Measurements from ENCODE around the gene CD8B2.
"Not testable (repeated sequence)": the region's sequence is repeated elsewhere in the genome, so short reads cannot be mapped to it uniquely, and the experiment has no call there.

CD8B2 gene

DNA sequence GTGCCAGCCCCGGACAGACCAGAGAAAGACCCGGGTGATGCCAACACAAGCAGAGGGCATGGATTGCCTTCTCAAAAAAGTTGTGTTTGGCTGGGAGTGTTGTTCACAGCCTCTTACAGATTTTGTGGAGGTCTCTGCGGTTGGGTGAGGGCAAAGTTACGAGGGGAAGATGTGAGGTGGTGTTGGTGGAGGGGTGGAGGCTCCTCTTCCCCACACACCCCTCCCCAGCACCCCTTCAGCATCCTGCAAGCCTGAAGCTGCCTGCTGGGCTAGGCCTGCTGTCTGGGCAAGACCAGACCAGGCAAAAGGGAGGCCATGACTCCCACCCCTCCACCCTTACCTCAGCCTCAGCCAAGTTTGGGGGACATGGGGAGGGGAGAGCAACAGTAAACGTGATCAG lies 26.2 kb downstream of the CD8B2 start:
- DNase-seq = not testable (repeated sequence)

DNA sequence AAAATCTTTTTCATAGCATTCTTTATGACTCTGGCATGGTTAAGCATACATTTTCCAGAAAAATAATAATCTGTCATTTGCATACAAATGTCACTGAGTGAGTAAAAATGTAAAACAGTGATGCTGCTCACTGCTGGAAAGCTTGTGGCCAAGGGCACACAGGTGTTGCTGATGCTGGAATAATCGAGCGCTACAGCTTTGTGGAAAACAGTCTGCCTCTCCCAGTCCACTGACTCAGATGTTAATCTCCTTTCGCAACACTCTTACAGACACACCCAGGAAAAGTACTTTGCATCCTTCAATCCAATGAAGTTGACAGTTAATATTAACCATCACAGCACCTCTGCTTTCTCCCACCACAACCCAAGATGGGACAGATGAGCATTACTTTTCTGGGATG lies 27.7 kb downstream of the CD8B2 start:
- DNase-seq = not testable (repeated sequence)

DNA sequence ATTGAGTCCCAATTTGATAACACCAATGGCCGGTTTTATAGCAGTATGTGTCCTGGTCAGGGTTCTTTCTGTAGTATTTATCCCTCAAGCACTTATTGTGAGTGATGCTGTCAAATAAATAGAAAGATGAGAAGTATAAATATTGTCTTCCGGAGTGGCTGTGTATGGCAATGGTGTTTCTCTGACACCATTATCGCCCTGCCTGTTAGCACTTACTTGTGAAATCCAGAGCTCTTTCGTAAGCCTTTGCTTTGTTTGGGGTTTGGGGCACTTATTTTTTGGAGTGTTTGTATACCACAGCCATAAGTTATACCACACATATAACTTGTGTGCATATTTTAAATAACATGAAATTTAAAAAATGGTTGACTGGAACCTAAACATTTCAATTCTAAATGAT lies 29.3 kb downstream of the CD8B2 start:
- DNase-seq = no peak

DNA sequence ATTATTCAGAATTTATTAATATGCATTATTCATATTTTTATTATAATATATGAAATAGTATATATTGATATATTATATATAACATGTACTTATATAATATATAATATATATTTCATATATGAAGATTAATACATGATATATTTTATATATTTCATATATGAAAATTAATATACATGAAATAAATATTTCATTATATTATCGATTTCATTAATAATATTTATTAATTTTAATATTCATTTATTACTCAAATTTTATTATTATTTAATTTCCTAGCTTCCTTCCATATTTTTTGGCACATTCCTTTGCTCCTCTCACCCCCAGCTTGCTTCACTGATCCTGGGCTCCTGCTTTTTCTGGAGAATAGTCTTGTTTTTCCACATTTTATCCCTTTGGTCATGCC lies 29.7 kb downstream of the CD8B2 start:
- DNase-seq = no peak

DNA sequence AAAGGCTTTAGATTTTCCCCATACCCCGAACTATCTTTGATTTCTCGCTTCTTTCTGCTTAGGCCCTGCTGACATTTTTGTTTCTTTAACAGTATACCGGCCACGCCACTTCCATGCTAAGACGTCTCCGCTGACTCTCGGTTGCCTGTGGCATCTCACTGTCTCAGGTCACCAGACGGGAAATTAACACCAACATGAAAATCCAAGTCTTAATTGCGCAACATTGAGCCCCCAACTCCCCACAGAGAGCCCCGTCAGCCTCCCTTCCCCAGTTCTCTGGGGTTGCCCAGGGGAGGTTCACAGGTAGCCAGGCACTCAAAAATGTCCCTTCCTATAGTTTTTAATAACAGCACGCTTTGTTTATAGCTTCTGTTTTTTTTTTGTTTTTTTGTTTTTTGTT lies 30.2 kb downstream of the CD8B2 start:
- no peak for DNase-seq

DNA sequence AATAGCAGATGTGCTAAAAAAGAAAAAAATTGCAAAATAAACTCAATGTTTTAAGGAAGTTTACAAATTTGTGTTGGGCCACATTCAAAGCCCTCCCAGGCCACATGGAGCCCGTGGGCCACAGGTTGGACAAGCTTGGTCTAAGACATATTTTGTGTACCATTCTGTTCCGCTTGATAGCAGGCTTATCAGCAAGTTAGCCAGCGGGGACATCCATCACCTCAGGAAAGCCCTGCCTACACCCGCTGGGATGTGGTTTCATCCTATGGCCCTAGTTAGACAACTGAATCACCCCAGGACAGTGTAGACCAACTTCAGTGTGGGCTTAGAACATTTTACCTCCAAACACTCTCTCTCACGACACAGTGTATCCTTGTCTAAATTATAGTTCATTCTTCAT lies 32.6 kb downstream of the CD8B2 start:
- DNase-seq = no peak

DNA sequence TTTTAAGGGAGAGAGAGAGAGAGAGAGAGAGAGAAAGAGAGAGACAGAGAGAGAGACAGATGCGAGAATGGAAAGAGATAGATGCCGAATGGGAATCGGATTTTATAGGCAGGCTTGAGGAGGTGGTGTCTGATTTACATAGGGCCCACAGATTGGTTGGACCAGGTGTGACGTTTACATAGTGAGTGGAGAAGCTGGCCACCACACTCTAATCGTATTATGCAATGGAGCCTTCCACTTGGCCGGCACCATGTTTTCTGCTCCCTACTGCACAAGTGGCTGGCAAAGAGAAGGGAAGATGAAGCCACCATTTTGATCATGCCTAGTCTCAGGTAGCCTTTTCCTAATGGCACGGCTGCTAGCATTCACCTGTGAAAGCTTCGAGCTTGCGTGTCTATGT lies 33.9 kb downstream of the CD8B2 start:
- DNase-seq = no peak

DNA sequence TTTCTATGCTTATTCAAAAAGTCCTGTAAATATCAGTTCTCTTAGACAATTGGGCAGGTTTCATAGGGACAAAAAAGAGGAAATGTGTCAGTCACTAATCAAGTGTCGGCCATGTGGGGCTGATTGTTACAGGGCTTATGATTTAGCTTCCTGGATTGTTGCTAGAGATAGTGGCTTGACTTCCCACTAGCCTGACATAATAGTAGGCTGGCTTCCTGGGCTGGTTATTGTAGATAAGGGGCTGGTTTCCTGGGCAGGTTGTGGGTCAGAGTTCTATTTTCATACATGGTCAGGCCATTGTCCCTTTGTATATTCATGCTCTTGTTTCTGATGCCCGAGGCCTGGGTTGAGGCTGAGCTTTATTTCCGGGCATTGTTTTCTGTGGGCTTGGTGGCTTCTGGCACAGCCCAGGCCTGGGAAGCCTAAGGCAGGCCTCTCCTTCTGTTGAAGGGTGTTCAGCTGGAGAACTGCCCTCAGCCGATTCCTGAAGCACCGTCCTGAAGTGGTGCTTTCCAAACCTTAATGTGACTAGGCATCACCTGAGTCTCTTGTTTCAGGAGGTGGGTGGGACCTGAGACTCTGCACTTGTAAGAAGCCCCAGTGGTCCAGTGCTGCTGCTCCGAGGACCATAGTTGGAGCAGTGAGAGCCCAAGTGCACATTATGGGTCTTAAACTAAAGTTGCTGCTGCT lies 37.0 kb downstream of the CD8B2 start:
- no peak for DNase-seq

DNA sequence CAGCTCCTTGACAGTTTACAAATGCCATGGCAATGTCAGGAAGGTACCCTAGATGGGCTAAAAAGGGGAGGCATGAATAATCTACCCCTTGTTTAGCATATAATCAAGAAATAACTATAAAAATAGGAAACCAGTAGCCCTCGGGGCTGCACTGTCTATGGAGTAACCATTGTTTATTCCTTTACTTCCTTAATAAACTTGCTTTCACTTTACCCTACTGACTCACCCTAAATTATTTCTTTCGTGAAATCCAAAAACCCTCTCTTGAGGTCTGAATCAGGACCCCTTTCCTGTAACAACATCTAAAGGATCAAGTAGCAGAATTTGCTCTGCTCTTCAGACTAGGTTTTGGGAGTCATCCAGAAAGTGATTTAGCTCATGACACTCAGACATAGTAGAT lies 43.7 kb downstream of the CD8B2 start:
- DNase-seq = no peak

DNA sequence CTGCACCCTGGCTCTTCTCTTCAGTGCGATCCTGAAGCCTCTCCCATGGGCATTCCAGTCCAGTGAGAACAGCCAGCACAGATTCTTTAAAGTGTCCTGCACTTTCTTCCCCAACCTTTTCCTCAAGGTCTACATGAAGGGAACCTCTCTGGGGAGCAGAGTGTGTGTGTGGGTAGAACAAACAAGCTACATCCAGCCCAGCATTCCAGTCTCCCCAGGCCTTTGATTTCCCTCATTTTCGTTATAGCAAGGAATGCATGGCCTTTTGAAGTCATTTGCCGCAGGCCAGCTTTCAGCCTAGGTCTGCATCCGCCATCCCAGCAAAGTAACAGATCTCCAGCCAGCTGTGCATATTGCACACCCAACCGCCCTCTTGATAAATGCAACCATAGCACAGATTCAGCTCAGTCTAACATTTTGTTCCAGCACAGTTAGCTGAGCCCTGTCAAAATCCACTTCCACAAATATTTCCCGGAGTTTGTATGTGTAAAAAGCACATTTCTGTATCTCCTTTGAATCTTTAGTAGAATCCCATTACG lies 44.6 kb downstream of the CD8B2 start:
- DNase-seq = no peak

DNA sequence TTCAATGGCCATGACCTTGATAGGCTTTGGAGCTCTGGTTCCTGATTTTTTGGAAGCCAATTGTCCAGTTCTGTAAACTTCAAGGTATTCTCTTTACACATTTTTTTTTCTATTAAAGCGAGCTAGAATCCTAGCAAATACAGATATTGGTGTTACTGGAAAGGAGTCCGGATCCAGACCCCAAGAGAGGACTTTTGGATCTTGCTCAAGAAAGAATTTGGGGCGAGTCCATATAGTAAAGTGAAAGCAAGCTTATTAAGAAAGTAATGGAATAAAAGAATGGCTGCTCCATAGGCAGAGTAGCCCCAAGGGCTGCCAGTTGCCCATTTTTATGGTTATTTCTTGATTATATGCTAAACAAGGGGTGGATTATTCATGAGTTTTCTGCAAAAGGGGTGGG lies 45.1 kb downstream of the CD8B2 start:
- no peak for DNase-seq

DNA sequence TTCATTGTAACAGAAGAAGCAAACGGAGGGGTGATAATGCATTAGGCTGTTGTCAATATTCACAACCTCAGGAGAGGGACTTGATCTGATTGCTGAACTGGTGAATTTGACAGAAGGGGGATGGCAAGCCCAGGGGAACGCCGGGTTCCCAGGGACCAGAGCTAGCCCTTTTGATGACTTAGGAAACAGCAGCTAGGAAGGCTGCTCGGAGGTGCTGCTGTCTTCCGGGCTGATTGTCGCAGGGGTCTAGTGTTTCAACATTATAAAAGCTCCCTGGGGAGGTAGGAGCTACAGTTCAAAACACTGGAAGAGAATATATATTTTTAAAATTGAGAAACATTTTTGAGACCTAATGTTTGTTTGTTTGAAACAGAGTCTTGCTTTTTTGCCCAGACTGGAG lies 47.3 kb downstream of the CD8B2 start:
- DNase-seq = no peak

DNA sequence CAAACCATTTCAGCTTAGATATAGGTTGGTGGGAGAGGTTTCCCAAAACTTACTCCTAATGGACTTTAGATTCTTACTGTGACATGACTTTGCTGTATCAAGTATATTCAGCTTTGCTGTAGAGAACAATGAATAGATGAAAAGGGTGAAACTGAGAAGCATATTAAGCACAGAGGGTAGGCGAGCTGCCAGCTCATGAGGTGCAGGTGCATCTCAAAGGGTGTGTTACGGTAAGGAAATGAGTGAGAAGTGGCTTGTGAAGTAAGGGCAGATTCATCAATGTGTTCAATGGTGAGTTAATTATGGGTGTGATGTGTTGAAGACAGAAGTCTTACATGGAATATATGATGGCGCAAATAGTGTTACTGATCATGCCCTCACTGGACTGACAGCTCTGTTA lies 49.3 kb downstream of the CD8B2 start:
- no peak for DNase-seq

DNA sequence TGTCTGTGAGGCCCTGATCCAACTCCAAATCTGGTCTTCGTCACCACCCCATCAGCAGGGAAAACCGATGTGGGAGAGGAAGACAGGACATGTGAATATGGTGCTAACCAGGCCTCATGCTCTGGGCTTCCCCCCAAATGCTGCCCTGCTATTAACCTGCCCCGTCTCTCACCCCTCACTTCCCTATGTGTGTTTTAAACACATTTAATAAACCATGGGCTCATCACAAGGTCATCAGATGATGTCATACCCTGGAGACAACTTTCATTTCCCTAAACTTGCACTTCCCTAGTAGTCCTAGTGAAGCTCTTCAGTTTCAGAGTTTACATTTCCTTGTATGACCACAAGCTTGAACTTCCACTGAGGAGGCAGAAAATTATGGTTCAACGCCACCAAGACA lies 49.9 kb downstream of the CD8B2 start:
- no peak for DNase-seq

DNA sequence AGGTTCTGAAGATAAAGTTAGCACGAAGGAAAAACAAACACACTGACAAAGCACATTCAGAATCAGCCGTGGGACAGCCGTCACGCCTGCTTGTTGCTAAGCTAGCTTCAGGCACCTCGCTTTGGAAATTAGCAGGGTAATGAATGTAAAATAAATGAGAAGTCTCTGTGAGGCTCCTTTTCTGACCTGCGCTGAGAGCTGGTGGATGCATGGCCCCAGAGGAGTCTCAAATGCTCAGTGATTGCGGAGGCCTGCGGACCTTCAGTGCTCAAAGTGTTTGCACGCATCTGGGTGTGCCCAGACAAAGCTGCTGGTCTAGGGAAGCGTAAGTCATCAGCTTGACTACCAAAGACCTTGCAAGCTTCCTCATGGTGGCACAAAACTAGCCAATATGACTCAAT lies 50.6 kb downstream of the CD8B2 start:
- DNase-seq = no peak

DNA sequence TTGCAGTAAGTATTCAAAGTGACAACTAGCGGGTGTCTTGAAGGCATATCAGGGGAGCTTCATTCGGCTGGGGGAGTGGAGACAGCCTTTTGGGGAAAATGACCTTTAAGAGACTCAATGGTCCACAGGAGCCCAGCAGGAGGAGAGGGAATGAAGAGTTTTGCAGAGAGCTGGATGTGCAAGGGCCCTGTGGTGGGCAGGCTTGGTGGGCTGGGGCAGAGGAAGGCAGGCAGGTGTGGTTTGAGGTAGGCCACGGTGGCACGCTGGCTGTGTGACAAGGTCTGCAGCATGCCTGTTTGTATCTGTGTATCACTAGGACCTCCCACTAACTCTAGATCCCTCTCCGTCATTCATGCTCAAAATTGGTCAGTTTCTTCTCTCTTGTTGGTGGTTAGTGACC lies 53.7 kb downstream of the CD8B2 start:
- no peak for DNase-seq

DNA sequence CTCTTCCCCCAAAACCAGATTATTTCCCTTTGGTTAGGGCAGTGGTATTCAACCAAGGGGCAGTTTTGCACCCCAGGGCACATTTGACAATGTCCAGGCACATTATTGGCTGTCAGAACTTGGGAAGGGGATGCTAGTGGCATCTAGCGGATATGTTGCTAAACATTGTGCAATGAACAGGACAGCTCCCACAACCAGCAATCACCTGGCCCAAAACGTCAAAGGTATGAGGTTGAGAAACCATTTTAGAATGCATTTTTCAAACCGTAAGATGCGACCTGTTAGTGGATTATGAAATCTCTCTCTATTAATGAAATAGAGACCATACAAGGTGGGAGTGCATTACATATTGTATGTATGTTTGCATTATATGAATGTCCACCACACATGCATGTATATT lies 54.2 kb downstream of the CD8B2 start:
- DNase-seq = no peak

DNA sequence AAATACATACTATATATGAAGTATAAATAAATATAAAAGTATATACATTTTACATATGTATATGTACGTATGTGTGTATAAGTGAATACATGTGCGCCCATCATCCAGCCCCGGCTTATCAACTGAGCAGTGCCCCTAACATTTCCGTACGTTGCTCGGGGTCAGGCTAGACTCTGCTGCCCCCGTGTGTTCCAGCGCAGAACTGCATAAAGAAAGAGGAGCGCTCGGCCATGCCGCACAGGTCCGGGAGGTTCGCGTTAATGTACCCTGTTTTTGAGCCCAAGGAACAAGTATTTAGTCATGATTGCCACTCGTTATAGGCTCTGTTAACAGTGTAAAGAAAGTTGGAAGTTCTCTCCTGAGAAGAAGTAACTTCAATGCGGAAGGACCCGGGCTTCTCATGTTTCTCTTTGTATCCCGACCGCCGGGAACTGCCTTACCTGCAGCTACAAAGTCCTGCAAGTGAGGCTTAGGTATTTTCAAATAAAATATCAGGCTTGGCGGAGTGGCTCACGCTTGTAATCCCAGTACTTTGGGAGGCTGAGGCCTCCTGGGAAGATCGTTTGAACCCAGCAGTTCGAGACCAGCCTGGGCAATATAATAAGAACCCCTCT lies 55.7 kb downstream of the CD8B2 start:
- DNase-seq = peak; percentile 25

DNA sequence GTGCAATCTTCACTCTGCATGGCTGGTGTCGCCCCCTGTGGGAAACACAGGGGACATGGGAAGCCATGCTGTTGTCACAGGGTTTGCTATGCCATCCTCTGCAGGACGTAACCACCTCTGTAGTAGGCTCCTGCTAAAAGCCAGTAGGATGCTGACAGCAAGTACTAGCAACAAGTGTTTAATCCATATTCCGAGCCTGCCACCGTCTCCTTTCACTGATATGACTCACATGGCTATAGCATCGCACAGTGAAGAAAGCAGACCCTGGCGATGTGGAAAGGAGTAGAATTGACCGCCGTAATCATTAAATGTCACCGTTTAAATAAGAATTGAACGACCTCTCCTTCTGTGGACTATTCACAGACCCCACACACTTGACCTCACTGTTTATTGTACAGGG lies 57.8 kb downstream of the CD8B2 start:
- no peak for DNase-seq

DNA sequence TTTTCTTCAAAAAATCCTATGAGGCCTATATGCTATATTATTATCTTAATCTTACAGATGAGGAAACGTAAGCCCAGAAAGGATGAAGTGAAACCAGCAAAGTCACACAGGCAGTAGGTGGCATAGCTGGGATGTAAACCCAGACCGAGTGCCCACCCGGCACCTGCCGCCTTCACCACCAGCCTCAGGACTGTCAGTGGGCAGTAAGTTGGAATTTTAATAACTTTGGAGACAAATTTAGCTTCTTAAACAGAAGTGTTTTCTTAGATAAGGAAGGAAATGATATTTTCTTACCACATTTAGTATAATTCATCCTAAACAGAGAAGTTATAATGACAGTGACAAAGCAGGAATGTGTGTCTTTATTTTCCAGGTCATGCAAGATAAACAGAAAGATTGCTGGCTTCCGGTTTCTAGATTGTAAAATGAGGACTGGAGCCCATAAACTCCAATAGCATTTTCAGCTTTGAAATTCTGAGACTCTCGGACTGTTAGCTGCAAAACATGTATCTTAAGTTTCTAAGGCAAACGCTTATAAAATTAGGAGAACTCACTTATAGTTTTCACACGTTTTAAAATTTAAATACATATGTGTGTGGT lies 59.3 kb downstream of the CD8B2 start:
- DNase-seq = peak; percentile 5

DNA sequence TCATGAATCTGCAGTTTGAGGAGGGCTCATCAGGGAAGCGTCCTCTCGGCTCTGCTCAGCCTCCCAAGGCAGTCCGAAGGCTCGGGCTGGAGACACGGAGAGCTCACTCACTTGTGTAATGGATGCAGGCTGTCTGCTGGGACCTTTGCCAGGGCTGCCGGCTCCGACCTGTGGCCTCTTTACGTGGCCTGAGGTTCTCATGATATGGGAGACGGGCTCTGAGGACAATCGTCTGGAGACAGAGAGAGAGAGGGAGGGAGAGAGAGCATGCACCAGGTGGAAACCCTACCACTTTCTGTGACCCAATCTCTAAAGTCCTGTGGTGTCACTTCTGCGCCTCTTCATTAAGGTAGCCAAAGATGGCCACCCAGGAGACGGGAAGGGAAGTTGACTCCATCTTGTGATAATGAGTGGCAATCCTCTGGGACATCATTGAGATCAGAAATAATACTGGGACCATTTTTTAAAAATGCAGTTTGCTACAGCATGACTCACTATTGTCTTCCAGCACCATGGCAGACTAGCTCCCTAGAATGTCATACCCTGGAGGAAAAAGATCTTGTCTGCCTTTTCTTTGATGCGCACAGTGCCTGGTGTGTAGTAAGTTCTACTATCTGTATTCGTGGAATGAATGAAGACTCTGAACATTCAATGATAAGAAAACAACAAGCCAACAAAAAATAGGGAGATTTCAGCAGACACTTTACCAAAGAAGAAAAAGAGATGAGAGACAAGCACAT lies 60.2 kb downstream of the CD8B2 start:
- no peak for DNase-seq

DNA sequence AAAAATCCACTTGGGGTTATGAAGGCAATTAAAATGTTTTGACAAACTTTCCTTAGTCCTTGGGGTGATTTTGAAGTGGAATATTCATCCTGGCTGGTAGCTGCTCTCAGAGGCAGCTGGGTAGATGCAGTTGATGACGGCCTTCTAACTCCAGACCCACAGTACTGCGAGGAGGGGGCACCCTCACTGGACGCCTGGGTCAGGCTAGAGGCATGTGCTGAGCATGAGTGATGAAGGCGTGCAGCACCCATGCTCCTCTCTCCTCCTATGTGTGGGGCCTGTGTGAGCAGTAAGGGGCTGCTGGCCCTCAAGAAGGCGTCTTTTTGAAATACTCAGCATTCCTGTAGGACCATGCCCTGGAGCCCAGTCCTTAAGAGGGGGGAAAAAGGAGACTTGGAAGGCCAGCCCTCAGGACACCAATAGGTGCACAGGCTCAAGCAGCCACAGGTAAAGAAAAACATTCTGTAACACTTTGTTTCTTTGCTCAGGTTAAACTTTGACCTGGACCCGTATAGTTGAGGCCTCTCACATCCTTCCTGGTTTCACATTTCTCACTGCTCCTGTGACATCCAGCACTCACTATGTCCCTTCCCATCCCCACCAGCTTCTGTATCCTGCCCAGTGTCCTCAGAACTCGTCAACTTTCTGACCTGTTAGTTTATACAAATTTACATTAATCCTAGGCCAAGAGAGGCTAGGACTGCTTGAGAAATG lies 64.4 kb downstream of the CD8B2 start:
- no peak for DNase-seq

DNA sequence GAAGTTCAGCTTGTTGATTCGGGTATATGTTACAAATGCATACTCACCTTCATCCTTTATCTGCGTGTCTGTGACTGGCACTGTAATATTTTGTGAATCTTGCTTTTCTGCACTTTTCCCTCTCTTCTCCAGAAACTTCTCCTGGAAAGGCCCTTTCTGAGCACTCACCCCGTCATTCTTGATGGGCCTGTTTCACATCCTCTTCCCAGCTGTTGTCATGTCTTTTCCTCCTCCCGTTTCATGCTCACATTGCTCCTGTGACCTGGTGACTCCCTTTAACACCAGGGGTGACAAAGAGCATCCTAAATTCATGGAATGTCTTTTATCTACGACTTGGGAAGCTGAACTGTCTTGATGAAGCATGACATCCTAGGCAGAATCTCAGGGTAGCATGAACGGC lies 65.8 kb downstream of the CD8B2 start:
- no peak for DNase-seq
